Measurements from ENCODE around the gene CNKSR3. TPM values are rescaled to one million over a fixed set of nuclear protein-coding genes. Genes with fewer than 3 reads are reported as not detected.
A peak's percentile ranks its signal among the peaks of the same experiment; 100 is the strongest.

Gene CNKSR3
- total and polyA plus RNA-seq, 2 of the 8 experiments (the other 6 are each of a cell fraction or from before 2014, with no cell fraction given): 1.2 to 6.2 TPM

GRCh38 chr6:154434662-154435061 is 75.8 kb downstream of the CNKSR3 start:
- H3K4me3 ChIP-seq (ENCODE audit: extremely low read depth in 1 of 4, insufficient read depth in 2 of 4, low read depth in 3 of 4, low read length in 4 of 4): no peak overlapping the region
- no peak overlapping the region for H2AFZ ChIP-seq (ENCODE audit: low read length)
- no peak overlapping the region for H3K18ac ChIP-seq (ENCODE audit: extremely low read depth, low read length)
- FAIRE-seq (no peak), DNase-seq (ENCODE audit: low read depth in 1 of 2, low spot score in 2 of 2) (no peak)
- no peak overlapping the region for H2BK15ac ChIP-seq (ENCODE audit: low read length)
- no peak overlapping the region for H2BK20ac ChIP-seq (ENCODE audit: low read length)
- no peaks in the 10 kb centered on the region for H3K79me2 ChIP-seq (ENCODE audit: control insufficient read depth in 1 of 2, insufficient read depth in 2 of 2, low read length in 2 of 2)
- no peak for TF ChIP-seq SIX5 (IDR thresholded peaks at IDR 0.05; ENCODE audit: low read depth, low read length)
- H3K4me2 ChIP-seq (ENCODE audit: insufficient read depth in 1 of 2, low read depth in 2 of 2, low read length in 2 of 2): no peak overlapping the region
- POLR2A ChIA-PET (ENCODE audit: partially characterized antibody): no interaction called here
- peaks cover 0 to 2% of the 10 kb centered on the region in 2 experiments for H4K20me1 ChIP-seq (replicated peaks in 1 of 2; ENCODE audit: control insufficient read depth in 1 of 2, insufficient read depth in 2 of 2, low read length in 2 of 2)
- H3K9ac ChIP-seq (replicated peaks in 1 of 4; ENCODE audit: extremely low read depth in 1 of 4, low read depth in 3 of 4, low read length in 3 of 4): no peak overlapping the region
- H2AK5ac ChIP-seq (ENCODE audit: low read depth, low read length): no peak overlapping the region
- WGBS, 2 experiments (ENCODE audit: extremely low coverage in 1 of 2, insufficient coverage in 1 of 2, insufficient read length in 1 of 2, insufficient replicate concordance in 2 of 2, low coverage in 1 of 2, low lambda C conversion rate in 2 of 2, missing lambda C conversion rate in 1 of 2): 96% methylated on average over 3 of the region's 3 CpGs; no CpG with 5 or more reads in 1 of the 2 experiments
- H3K4ac ChIP-seq (replicated peaks; ENCODE audit: insufficient read length, low read depth, low read length): no peak overlapping the region
- H3K14ac ChIP-seq (ENCODE audit: insufficient read length): no peak overlapping the region
- no peak overlapping the region for H3K56ac ChIP-seq (replicated peaks; ENCODE audit: insufficient read length, low read depth, low read length)
- H3K79me1 ChIP-seq (ENCODE audit: low read depth, low read length): no peaks in the 10 kb centered on the region
- H4K91ac ChIP-seq (replicated peaks; ENCODE audit: insufficient read length, low read length): no peak overlapping the region
- no peak overlapping the region for H3K27ac ChIP-seq (ENCODE audit: low read depth, low read length)
- no peak overlapping the region for H4K5ac ChIP-seq (ENCODE audit: insufficient read length, low read depth, low read length)
- no peaks in the 10 kb centered on the region for H3K27me3 ChIP-seq (replicated peaks in 1 of 4; ENCODE audit: control insufficient read depth in 3 of 4, extremely low read depth in 1 of 4, insufficient read depth in 3 of 4, low read length in 3 of 4)
- 0 out of 4 replicates have a peak, but pooled peaks cover 0 to 6% of the 10 kb centered on the region in 2 experiments for H3K9me3 ChIP-seq (ENCODE audit: insufficient read depth in 2 of 2, low read depth in 1 of 2, low read length in 1 of 2)
- H3K23me2 ChIP-seq (ENCODE audit: low read depth, low read length): no peaks in the 10 kb centered on the region
- no peak overlapping the region for H4K8ac ChIP-seq (ENCODE audit: extremely low read depth, insufficient read depth, low read length)
- H2BK12ac ChIP-seq (ENCODE audit: low read depth, low read length): peak overlapping the region; percentile 51; the same call in 1 of the 2 replicates
- H3K4me1 ChIP-seq (replicated peaks in 1 of 4; ENCODE audit: control insufficient read depth in 3 of 4, insufficient read depth in 4 of 4, low read length in 3 of 4): peaks cover 1 to 5% (median 3%) of the 10 kb centered on the region in 4 experiments; a peak in 2 of 7 replicates
- no peak overlapping the region for H3K23ac ChIP-seq (ENCODE audit: insufficient read length)
- H2BK120ac ChIP-seq (replicated peaks; ENCODE audit: low read depth, low read length): no peak overlapping the region
- no peak overlapping the region for H2BK5ac ChIP-seq (ENCODE audit: low read depth, low read length)
- H3K36me3 ChIP-seq (ENCODE audit: control insufficient read depth in 2 of 4, insufficient read depth in 4 of 4, low read length in 3 of 4): peaks cover 0 to 15% (median 3%) of the 10 kb centered on the region in 4 experiments; a peak in 5 of 8 replicates
- CTCF ChIA-PET (ENCODE audit: partially characterized antibody): interaction anchor here (0.7 kb wide), 1 partner anchor 53 kb away, joined by 4 read pairs; no protein-coding TSS in a partner anchor
